Thyroid gland (tissue), 4 donors: ENCODE results near the gene CREB5. TPM values are rescaled to one million over a fixed set of nuclear protein-coding genes. Genes with fewer than 3 reads are reported as not detected.

Experiments
- DNase-seq, 2 donors: peaks; one replicate each; pipeline ENCODE4 v3.0.0-alpha.2; 2019
- H3K27ac ChIP-seq, 3 donors: fragments of 200-600 bp; sonication (generic); 1 replicate in 2 of 3; 2 replicates in 1 of 3; pipeline ENCODE4 v1.5.1; 2016 to 2019; ENCODE audit warnings: mild to moderate bottlenecking in 1 of 3, moderate library complexity in 1 of 3
- H3K27me3 ChIP-seq: fragments of 200-600 bp; sonication (generic); one replicate; pipeline ENCODE4 v1.5.1; 2019
- H3K36me3 ChIP-seq, 2 donors: fragments of 200-600 bp; sonication (generic); one replicate each; pipeline ENCODE4 v1.5.1; 2016 to 2019
- H3K4me1 ChIP-seq, 2 donors: fragments of 200-600 bp; sonication (generic); one replicate each; pipeline ENCODE4 v1.5.1; 2017 to 2019
- H3K4me3 ChIP-seq, 3 donors: fragments of 200-600 bp; sonication (generic); replicated peaks in 1 of 3; 1 replicate in 2 of 3; 2 replicates in 1 of 3; pipeline ENCODE4 v1.5.1; 2016; ENCODE audit warnings: mild to moderate bottlenecking in 1 of 3
- H3K9me3 ChIP-seq: fragments of 200-600 bp; sonication (generic); one replicate; pipeline ENCODE4 v1.5.1; 2017
- POLR2A ChIP-seq, 2 donors: fragments of 450-650 bp; IDR thresholded peaks; one replicate each; pipeline ENCODE4 v1.6.1; 2017; ENCODE audit warnings: antibody characterized with exemption in 2 of 2, mild to moderate bottlenecking in 2 of 2, moderate library complexity in 1 of 2
- WGBS, 2 donors: methylation state at CpG; one replicate each; pipeline ENCODE4 v1.1.5; 2017; 5-methylcytosine and 5-hydroxymethylcytosine counted together
- intact Hi-C: fragments of 100-400 bp; cut with DNase I; formaldehyde crosslinking; loops from one replicate; pipeline ENCODE4 v1.15.1; 2023
- total RNA-seq, 4 donors: library from RNA; depleted of rRNA; stranded (reverse); fragments of >200 nt; gene quantifications; one replicate each; pipeline ENCODE4 v1.2.3, GENCODE V29; 2016
- TF ChIP-seq, protein P1 (sequence below), 6 experiments: fragments of 200-600 bp in 3 of 6; fragments of 450-650 bp in 3 of 6; sonication (generic) in 3 of 6; IDR thresholded peaks; one replicate each; pipeline ENCODE4 v1.5.1; 2016 to 2019; ENCODE audit warnings: antibody characterized with exemption in 6 of 6, mild to moderate bottlenecking in 2 of 6, inconsistent platforms in 1 of 6, moderate library complexity in 1 of 6

The CREB5 gene
- total RNA-seq, 4 donors from 2014 or later = 2.5 to 13.6 (median 6.5) TPM

- no peaks in the 10 kb centered on the region for H3K27me3 ChIP-seq
- WGBS, 2 donors = 63 to 83% methylated on average over 1 of the region's 1 CpG
- no peaks in the 10 kb centered on the region for H3K36me3 ChIP-seq
- intact Hi-C loops = no loop called here
- no peaks in the 10 kb centered on the region for H3K4me1 ChIP-seq
- no peak overlapping the region for H3K4me3 ChIP-seq
- DNase-seq = no peak
- no peak for TF ChIP-seq POLR2A (IDR thresholded peaks at IDR 0.05)
- TF ChIP-seq, protein P1, sequence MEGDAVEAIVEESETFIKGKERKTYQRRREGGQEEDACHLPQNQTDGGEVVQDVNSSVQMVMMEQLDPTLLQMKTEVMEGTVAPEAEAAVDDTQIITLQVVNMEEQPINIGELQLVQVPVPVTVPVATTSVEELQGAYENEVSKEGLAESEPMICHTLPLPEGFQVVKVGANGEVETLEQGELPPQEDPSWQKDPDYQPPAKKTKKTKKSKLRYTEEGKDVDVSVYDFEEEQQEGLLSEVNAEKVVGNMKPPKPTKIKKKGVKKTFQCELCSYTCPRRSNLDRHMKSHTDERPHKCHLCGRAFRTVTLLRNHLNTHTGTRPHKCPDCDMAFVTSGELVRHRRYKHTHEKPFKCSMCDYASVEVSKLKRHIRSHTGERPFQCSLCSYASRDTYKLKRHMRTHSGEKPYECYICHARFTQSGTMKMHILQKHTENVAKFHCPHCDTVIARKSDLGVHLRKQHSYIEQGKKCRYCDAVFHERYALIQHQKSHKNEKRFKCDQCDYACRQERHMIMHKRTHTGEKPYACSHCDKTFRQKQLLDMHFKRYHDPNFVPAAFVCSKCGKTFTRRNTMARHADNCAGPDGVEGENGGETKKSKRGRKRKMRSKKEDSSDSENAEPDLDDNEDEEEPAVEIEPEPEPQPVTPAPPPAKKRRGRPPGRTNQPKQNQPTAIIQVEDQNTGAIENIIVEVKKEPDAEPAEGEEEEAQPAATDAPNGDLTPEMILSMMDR (IDR thresholded peaks at IDR 0.05) = no peak
- H3K27ac ChIP-seq = no peak overlapping the region
- H3K9me3 ChIP-seq = no peaks in the 10 kb centered on the region
Observed at GRCh38 chr7:28565980-28566379, 153.7 kb downstream of the CREB5 start.

GRCh38 chr7:28570113-28570969, 158.0 kb downstream of the CREB5 start:
- WGBS, 2 donors = 81 to 84% methylated on average over 12 to 13 of the region's 13 CpGs
- TF ChIP-seq POLR2A (IDR thresholded peaks at IDR 0.05) = no peak
- TF ChIP-seq, protein P1 (IDR thresholded peaks at IDR 0.05) = no peak
- Histone ChIP-seq H3K9me3 (no peaks in the 10 kb centered on the region), H3K4me1 (peaks cover 9 to 16% of the 10 kb centered on the region in 2 donors), H3K4me3 (no peak overlapping the region), H3K27me3 (no peaks in the 10 kb centered on the region), H3K27ac (no peak overlapping the region), H3K36me3 (no peaks in the 10 kb centered on the region)
- intact Hi-C loops = no loop called here
- DNase-seq = no peak

DNA sequence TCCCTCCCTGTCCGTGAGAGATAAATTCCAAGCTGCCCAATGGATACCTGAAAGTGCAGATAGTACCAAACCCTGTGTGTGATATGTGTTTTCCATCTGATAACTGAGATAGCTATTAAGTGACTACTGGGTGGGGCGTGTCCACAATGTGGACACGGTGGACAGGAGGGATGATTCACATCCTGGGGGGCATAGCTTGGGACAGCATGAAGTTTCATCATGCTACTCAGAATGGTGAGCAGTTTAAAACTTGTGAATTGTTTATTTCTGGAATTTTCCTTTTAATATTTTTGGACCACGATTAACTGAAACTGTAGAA, 158.6 kb downstream of the CREB5 start:
- Histone ChIP-seq H3K9me3 (no peaks in the 10 kb centered on the region), H3K4me3 (no peak overlapping the region), H3K27me3 (no peaks in the 10 kb centered on the region), H3K4me1 (peaks cover 9 to 16% of the 10 kb centered on the region in 2 donors), H3K36me3 (no peaks in the 10 kb centered on the region), H3K27ac (no peak overlapping the region)
- WGBS, 2 donors = 88 to 93% methylated on average over 4 of the region's 4 CpGs
- TF ChIP-seq, protein P1 (IDR thresholded peaks at IDR 0.05) = no peak
- TF ChIP-seq POLR2A (IDR thresholded peaks at IDR 0.05) = no peak
- intact Hi-C loops = no loop called here
- no peak for DNase-seq

DNA sequence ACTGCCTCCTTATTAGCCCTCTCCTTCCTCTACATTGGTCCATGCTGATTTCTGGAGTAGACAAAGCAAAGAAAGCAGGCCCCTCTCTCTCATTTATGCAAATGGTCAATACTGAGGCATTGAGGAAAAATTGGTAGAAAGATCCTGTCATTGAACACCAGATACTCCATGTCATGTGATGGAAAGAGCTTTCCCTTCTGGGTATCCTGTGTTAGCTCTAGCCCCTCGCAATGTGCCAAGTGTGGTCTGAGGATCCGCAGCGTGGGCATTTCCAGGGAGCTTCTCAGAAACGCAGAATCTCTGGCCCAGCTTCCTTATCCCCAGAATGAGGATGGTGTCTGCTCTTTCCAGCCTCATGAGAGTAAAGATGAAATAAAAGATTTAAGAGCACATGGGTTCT, 159.1 kb downstream of the CREB5 start:
- Histone ChIP-seq H3K4me1 (peaks cover 9 to 16% of the 10 kb centered on the region in 2 donors), H3K36me3 (no peaks in the 10 kb centered on the region), H3K4me3 (no peak overlapping the region), H3K9me3 (no peaks in the 10 kb centered on the region), H3K27ac (no peak overlapping the region), H3K27me3 (no peaks in the 10 kb centered on the region)
- no peak for TF ChIP-seq POLR2A (IDR thresholded peaks at IDR 0.05)
- TF ChIP-seq, protein P1 (IDR thresholded peaks at IDR 0.05) = no peak
- intact Hi-C loops = no loop called here
- no peak for DNase-seq
- 98 to 100% methylated on average over 4 of the region's 4 CpGs for whole genome bisulfite sequencing, 2 donors

- H3K4me1 ChIP-seq = peaks cover 9 to 16% of the 10 kb centered on the region in 2 donors
- no peak overlapping the region for H3K4me3 ChIP-seq
- intact Hi-C loops = no loop called here
- no peaks in the 10 kb centered on the region for H3K9me3 ChIP-seq
- no peak for DNase-seq
- TF ChIP-seq, protein P1 (IDR thresholded peaks at IDR 0.05) = no peak
- TF ChIP-seq POLR2A (IDR thresholded peaks at IDR 0.05) = no peak
- no peaks in the 10 kb centered on the region for H3K27me3 ChIP-seq
- WGBS, 2 donors = 79 to 88% methylated on average over 5 of the region's 5 CpGs
- H3K27ac ChIP-seq = no peak overlapping the region
- no peaks in the 10 kb centered on the region for H3K36me3 ChIP-seq
Observed at GRCh38 chr7:28572321-28573058, 160.2 kb downstream of the CREB5 start.
